Naive thymus-derived CD8-positive, alpha-beta T cell (primary cell): ENCODE data around the gene RAVER1. TPM values are rescaled to one million over a fixed set of nuclear protein-coding genes. Genes with fewer than 3 reads are reported as not detected.
A peak's percentile ranks its signal among the peaks of the same experiment; 100 is the strongest.
"Not testable (repeated sequence)": the region's sequence is repeated elsewhere in the genome, so short reads cannot be mapped to it uniquely, and the experiment has no call there.

ENCODE experiments used
- ATAC-seq, 2 donors: fragments of 150-1000 bp; cut with Tn5 transposase in 1 of 2; sonication (Bioruptor Pico), chemical (Tn5 transposase) in 1 of 2; 1 replicate in 1 of 2; 2 replicates in 1 of 2; pipeline ENCODE4 v1.10.0; 2021; ENCODE audit warnings: mild to moderate bottlenecking in 2 of 2, moderate library complexity in 2 of 2
- POLR2A ChIA-PET: fragments of 350-600 bp; sonication (Branson Sonifier 250); formaldehyde crosslinking; loops from one replicate; lab custom pipeline; 2021; ENCODE audit warnings: antibody characterized with exemption; lab: Charles Lee
- DNase-seq, 10 donors: peaks; one replicate each; pipeline versions ENCODE4 v3.0.0 to v3.0.0-alpha.2; 2020 to 2022
- H3K27ac Mint-ChIP-seq, 10 donors: one replicate each; pipeline ENCODE4 v1.8.0; 2020 to 2022; ENCODE audit warnings: mild to moderate bottlenecking in 10 of 10, mixed read lengths in 10 of 10, moderate library complexity in 4 of 10, inconsistent platforms in 1 of 10
- H3K27me3 Mint-ChIP-seq, 5 donors: one replicate each; pipeline ENCODE4 v1.8.0; 2021 to 2022; ENCODE audit warnings: mixed read lengths in 5 of 5
- H3K36me3 Mint-ChIP-seq, 3 donors: one replicate each; pipeline ENCODE4 v1.8.0; 2020 to 2022; ENCODE audit warnings: mixed read lengths in 3 of 3, mild to moderate bottlenecking in 2 of 3, inconsistent platforms in 1 of 3
- H3K4me1 Mint-ChIP-seq, 4 donors: one replicate each; pipeline ENCODE4 v1.8.0; 2021 to 2022; ENCODE audit warnings: mixed read lengths in 4 of 4
- H3K4me3 Mint-ChIP-seq, 10 donors: one replicate each; pipeline ENCODE4 v1.8.0; 2020 to 2022; ENCODE audit warnings: mild to moderate bottlenecking in 10 of 10, mixed read lengths in 10 of 10, moderate library complexity in 6 of 10, inconsistent platforms in 1 of 10
- H3K9me3 Mint-ChIP-seq, 9 donors: one replicate each; pipeline ENCODE4 v1.8.0; 2020 to 2022; ENCODE audit warnings: mixed read lengths in 9 of 9, mild to moderate bottlenecking in 3 of 9, inconsistent platforms in 1 of 9, moderate library complexity in 1 of 9
- polyA plus RNA-seq, 3 donors: library from polyadenylated mRNA; unstranded; fragments of 300-500 nt; fragmentation: Illumina TruSeq; gene quantifications; one replicate each; pipeline ENCODE4 v1.2.3, GENCODE V29; 2021
- total RNA-seq, 8 experiments: library from RNA in 2 of 8; stranded (reverse) in 2 of 8; gene quantifications; one replicate each; pipeline ENCODE4 v1.2.3 and lab custom pipeline; 2021 to 2026

Gene RAVER1
- total and polyA plus RNA-seq, 5 experiments from 2014 or later = 11.2 to 55.8 (median 23.6) TPM

- not testable (repeated sequence) for H3K9me3 Mint-ChIP-seq, H3K27me3 Mint-ChIP-seq, DNase-seq, H3K4me3 Mint-ChIP-seq, ATAC-seq, H3K27ac Mint-ChIP-seq
- Mint-ChIP-seq H3K4me1 (peaks cover 0 to 11% (median 7%) of the 10 kb centered on the region in 4 donors), H3K36me3 (peaks cover 0 to 80% (median 11%) of the 10 kb centered on the region in 3 donors)
- POLR2A ChIA-PET = interaction anchor here (0.6 kb wide), 1 partner anchor 60 kb away, joined by 3 read pairs; no protein-coding TSS in a partner anchor
Measured at GRCh38 chr19:10366950-10367512, 33.7 kb upstream of the RAVER1 start.

- H3K27ac Mint-ChIP-seq = no peak overlapping the region
Measured at GRCh38 chr19:10365518-10365917, 32.2 kb upstream of the RAVER1 start.

GRCh38 chr19:10364644-10365043, 31.3 kb upstream of the RAVER1 start:
- DNase-seq (no peak), ATAC-seq (no peak)
- H3K27me3 Mint-ChIP-seq = no peaks in the 10 kb centered on the region
- H3K27ac Mint-ChIP-seq = no peak overlapping the region
- peaks cover 0 to 11% (median 8%) of the 10 kb centered on the region in 4 donors for H3K4me1 Mint-ChIP-seq
- POLR2A ChIA-PET = no interaction called here
- H3K36me3 Mint-ChIP-seq = peaks cover 0 to 86% (median 11%) of the 10 kb centered on the region in 3 donors
- H3K9me3 Mint-ChIP-seq = no peaks in the 10 kb centered on the region
- no peak overlapping the region for H3K4me3 Mint-ChIP-seq

More at GRCh38 chr19:10365518-10365917, 32.2 kb upstream of the RAVER1 start:
- POLR2A ChIA-PET = no interaction called here
- Mint-ChIP-seq H3K27me3 (no peaks in the 10 kb centered on the region), H3K9me3 (no peaks in the 10 kb centered on the region), H3K4me3 (no peak overlapping the region), H3K4me1 (peaks cover 0 to 11% (median 8%) of the 10 kb centered on the region in 4 donors), H3K36me3 (peaks cover 0 to 85% (median 11%) of the 10 kb centered on the region in 3 donors)
- DNase-seq (no peak), ATAC-seq (no peak)

GRCh38 chr19:10363789-10364281, 30.5 kb upstream of the RAVER1 start:
- POLR2A ChIA-PET = no interaction called here

GRCh38 chr19:10362259-10362658, 28.9 kb upstream of the RAVER1 start:
- Mint-ChIP-seq H3K9me3 (no peaks in the 10 kb centered on the region), H3K27me3 (no peaks in the 10 kb centered on the region), H3K4me3 (no peak overlapping the region), H3K36me3 (peaks cover 0 to 78% (median 8%) of the 10 kb centered on the region in 3 donors), H3K27ac (no peak overlapping the region), H3K4me1 (peaks cover 0 to 4% (median under 1%) of the 10 kb centered on the region in 4 donors)
- POLR2A ChIA-PET = interaction anchor here (0.7 kb wide), 2 partner anchors 18 to 42 kb away, joined by 3 to 4 read pairs; partner anchors contain the start of gene TYK2
- no peak for DNase-seq
- ATAC-seq = no peak

More at GRCh38 chr19:10363789-10364281, 30.5 kb upstream of the RAVER1 start:
- H3K4me3 Mint-ChIP-seq = no peak overlapping the region
- peaks cover 0 to 5% (median 2%) of the 10 kb centered on the region in 4 donors for H3K4me1 Mint-ChIP-seq
- no peaks in the 10 kb centered on the region for H3K27me3 Mint-ChIP-seq
- peak overlapping the region in 2 of 10 donors; percentile 18 to 43 for H3K27ac Mint-ChIP-seq
- ATAC-seq (no peak), DNase-seq (no peak)
- H3K36me3 Mint-ChIP-seq = peaks cover 0 to 84% (median 9%) of the 10 kb centered on the region in 3 donors
- H3K9me3 Mint-ChIP-seq = no peaks in the 10 kb centered on the region

- DNase-seq = no peak
- Mint-ChIP-seq H3K27ac (no peak overlapping the region), H3K27me3 (no peaks in the 10 kb centered on the region), H3K36me3 (peaks cover 0 to 76% (median 8%) of the 10 kb centered on the region in 3 donors), H3K4me1 (peaks cover 0 to 4% (median under 1%) of the 10 kb centered on the region in 4 donors), H3K4me3 (no peak overlapping the region), H3K9me3 (no peaks in the 10 kb centered on the region)
- POLR2A ChIA-PET = no interaction called here
- ATAC-seq = no peak
Measured at GRCh38 chr19:10361569-10362011, 28.3 kb upstream of the RAVER1 start.

GRCh38 chr19:10356431-10356830, 23.1 kb upstream of the RAVER1 start:
- peaks cover 0 to 74% (median 12%) of the 10 kb centered on the region in 3 donors for H3K36me3 Mint-ChIP-seq
- H3K4me3 Mint-ChIP-seq = no peak overlapping the region
- no peaks in the 10 kb centered on the region for H3K9me3 Mint-ChIP-seq
- no peaks in the 10 kb centered on the region for H3K27me3 Mint-ChIP-seq
- POLR2A ChIA-PET = no interaction called here
- H3K27ac Mint-ChIP-seq = peak overlapping the region in 2 of 10 donors; percentile 19 to 29
- ATAC-seq (no peak), DNase-seq (no peak)
- peaks cover 0 to 5% (median 0%) of the 10 kb centered on the region in 4 donors for H3K4me1 Mint-ChIP-seq

- DNase-seq (peak in 6 of 10 donors; percentile 17 to 38 (median 26)), ATAC-seq (peak; percentile 44 to 49)
- H3K9me3 Mint-ChIP-seq = no peaks in the 10 kb centered on the region
- peaks cover 0 to 59% (median 9%) of the 10 kb centered on the region in 3 donors for H3K36me3 Mint-ChIP-seq
- no peak overlapping the region for H3K27ac Mint-ChIP-seq
- H3K4me1 Mint-ChIP-seq = peaks cover 0 to 3% (median 0%) of the 10 kb centered on the region in 4 donors
- POLR2A ChIA-PET = interaction anchor here (1.1 kb wide), 1 partner anchor 38 kb away, joined by 3 read pairs; the partner anchor contains the start of gene FDX2
- H3K27me3 Mint-ChIP-seq = no peaks in the 10 kb centered on the region
- no peak overlapping the region for H3K4me3 Mint-ChIP-seq
Measured at GRCh38 chr19:10353793-10354391, 20.6 kb upstream of the RAVER1 start.

- Mint-ChIP-seq H3K4me1 (peaks cover 0 to 3% (median 0%) of the 10 kb centered on the region in 4 donors), H3K9me3 (no peaks in the 10 kb centered on the region), H3K27ac (no peak overlapping the region), H3K4me3 (no peak overlapping the region), H3K27me3 (no peaks in the 10 kb centered on the region), H3K36me3 (peaks cover 0 to 55% (median 9%) of the 10 kb centered on the region in 3 donors)
- POLR2A ChIA-PET = interaction anchor here (1.1 kb wide), 1 partner anchor 37 kb away, joined by 3 read pairs; the partner anchor contains the start of gene FDX2
- DNase-seq = no peak
- ATAC-seq = no peak
Measured at GRCh38 chr19:10352764-10353671, 19.7 kb upstream of the RAVER1 start.

GRCh38 chr19:10346509-10346908, 13.2 kb upstream of the RAVER1 start:
- H3K4me3 Mint-ChIP-seq = no peak overlapping the region
- H3K9me3 Mint-ChIP-seq = no peaks in the 10 kb centered on the region
- H3K27ac Mint-ChIP-seq = no peak overlapping the region
- DNase-seq = no peak
- H3K27me3 Mint-ChIP-seq = no peaks in the 10 kb centered on the region
- POLR2A ChIA-PET = no interaction called here
- no peak for ATAC-seq
- H3K4me1 Mint-ChIP-seq = peaks cover 0 to 3% (median 0%) of the 10 kb centered on the region in 4 donors
- peaks cover 0 to 8% (median 2%) of the 10 kb centered on the region in 3 donors for H3K36me3 Mint-ChIP-seq

GRCh38 chr19:10344780-10345179, 11.5 kb upstream of the RAVER1 start:
- no peak overlapping the region for H3K27ac Mint-ChIP-seq
- ATAC-seq (no peak), DNase-seq (no peak)
- POLR2A ChIA-PET = interaction anchor here (1.0 to 2.1 kb wide), 2 partner anchors 11 to 36 kb away, joined by 5 to 8 read pairs; partner anchors contain the start of genes RAVER1 and TYK2
- H3K36me3 Mint-ChIP-seq = no peaks in the 10 kb centered on the region
- no peaks in the 10 kb centered on the region for H3K9me3 Mint-ChIP-seq
- H3K4me1 Mint-ChIP-seq = peaks cover 1 to 13% (median 9%) of the 10 kb centered on the region in 4 donors
- no peak overlapping the region for H3K4me3 Mint-ChIP-seq
- no peaks in the 10 kb centered on the region for H3K27me3 Mint-ChIP-seq

GRCh38 chr19:10343495-10343894, 10.2 kb upstream of the RAVER1 start:
- Mint-ChIP-seq H3K4me1 (peaks cover 6 to 26% (median 22%) of the 10 kb centered on the region in 4 donors), H3K36me3 (peaks cover 0 to under 1% (median 0%) of the 10 kb centered on the region in 3 donors), H3K9me3 (no peaks in the 10 kb centered on the region), H3K27ac (peak overlapping the region in 1 of 10 donors; percentile 59), H3K27me3 (no peaks in the 10 kb centered on the region), H3K4me3 (no peak overlapping the region)
- ATAC-seq (no peak), DNase-seq (no peak)
- POLR2A ChIA-PET = interaction anchor here (2.1 kb wide), 1 partner anchor 10 kb away, joined by 8 read pairs; the partner anchor contains the start of gene RAVER1
